KG1 (cell line): ENCODE measurements around the gene EHBP1.
"Not testable (repeated sequence)": the region's sequence is repeated elsewhere in the genome, so short reads cannot be mapped to it uniquely, and the experiment has no call there.

Source experiments
- DNase-seq: peaks from one replicate; lab custom pipeline; 2025; lab: John Stamatoyannopoulos, UW

The EHBP1 gene

GRCh38 chr2:62736899-62737559, 31.5 kb downstream of the EHBP1 start:
- DNase-seq, result no peak

- DNase-seq, result no peak
Observed at GRCh38 chr2:62738981-62739936, 33.7 kb downstream of the EHBP1 start.

GRCh38 chr2:62740221-62740620, 34.7 kb downstream of the EHBP1 start:
- no peak for DNase-seq

GRCh38 chr2:62741127-62741526, 35.6 kb downstream of the EHBP1 start:
- no peak for DNase-seq

- no peak for DNase-seq
Observed at GRCh38 chr2:62741954-62742722, 36.6 kb downstream of the EHBP1 start.

GRCh38 chr2:62743506-62743905, 38.0 kb downstream of the EHBP1 start:
- DNase-seq, result no peak

- no peak for DNase-seq
Observed at GRCh38 chr2:62744603-62745002, 39.1 kb downstream of the EHBP1 start.

GRCh38 chr2:62745891-62746481, 40.5 kb downstream of the EHBP1 start:
- no peak for DNase-seq

GRCh38 chr2:62747169-62747568, 41.7 kb downstream of the EHBP1 start:
- DNase-seq, result no peak

GRCh38 chr2:62747876-62748275, 42.4 kb downstream of the EHBP1 start:
- no peak for DNase-seq

- not testable (repeated sequence) for DNase-seq
Observed at GRCh38 chr2:62749111-62749510, 43.6 kb downstream of the EHBP1 start.

- no peak for DNase-seq
Observed at GRCh38 chr2:62757029-62757428, 51.5 kb downstream of the EHBP1 start.

- no peak for DNase-seq
Observed at GRCh38 chr2:62760026-62760425, 54.5 kb downstream of the EHBP1 start.

GRCh38 chr2:62760555-62760954, 55.0 kb downstream of the EHBP1 start:
- no peak for DNase-seq

- no peak for DNase-seq
Observed at GRCh38 chr2:62765619-62766376, 60.3 kb downstream of the EHBP1 start.

GRCh38 chr2:62768615-62769014, 63.1 kb downstream of the EHBP1 start:
- DNase-seq, result no peak

GRCh38 chr2:62770629-62771028, 65.1 kb downstream of the EHBP1 start:
- no peak for DNase-seq

- peak; percentile 47 for DNase-seq
Observed at GRCh38 chr2:62774555-62775366, 69.2 kb downstream of the EHBP1 start.

GRCh38 chr2:62775367-62775668, 69.8 kb downstream of the EHBP1 start:
- DNase-seq, result no peak

GRCh38 chr2:62783679-62784078, 78.2 kb downstream of the EHBP1 start:
- DNase-seq, result no peak

- no peak for DNase-seq
Observed at GRCh38 chr2:62784341-62784740, 78.8 kb downstream of the EHBP1 start.
